ENCODE measurements around the gene SVEP1.
"Not testable (repeated sequence)": the region's sequence is repeated elsewhere in the genome, so short reads cannot be mapped to it uniquely, and the experiment has no call there.

Gene SVEP1

DNA sequence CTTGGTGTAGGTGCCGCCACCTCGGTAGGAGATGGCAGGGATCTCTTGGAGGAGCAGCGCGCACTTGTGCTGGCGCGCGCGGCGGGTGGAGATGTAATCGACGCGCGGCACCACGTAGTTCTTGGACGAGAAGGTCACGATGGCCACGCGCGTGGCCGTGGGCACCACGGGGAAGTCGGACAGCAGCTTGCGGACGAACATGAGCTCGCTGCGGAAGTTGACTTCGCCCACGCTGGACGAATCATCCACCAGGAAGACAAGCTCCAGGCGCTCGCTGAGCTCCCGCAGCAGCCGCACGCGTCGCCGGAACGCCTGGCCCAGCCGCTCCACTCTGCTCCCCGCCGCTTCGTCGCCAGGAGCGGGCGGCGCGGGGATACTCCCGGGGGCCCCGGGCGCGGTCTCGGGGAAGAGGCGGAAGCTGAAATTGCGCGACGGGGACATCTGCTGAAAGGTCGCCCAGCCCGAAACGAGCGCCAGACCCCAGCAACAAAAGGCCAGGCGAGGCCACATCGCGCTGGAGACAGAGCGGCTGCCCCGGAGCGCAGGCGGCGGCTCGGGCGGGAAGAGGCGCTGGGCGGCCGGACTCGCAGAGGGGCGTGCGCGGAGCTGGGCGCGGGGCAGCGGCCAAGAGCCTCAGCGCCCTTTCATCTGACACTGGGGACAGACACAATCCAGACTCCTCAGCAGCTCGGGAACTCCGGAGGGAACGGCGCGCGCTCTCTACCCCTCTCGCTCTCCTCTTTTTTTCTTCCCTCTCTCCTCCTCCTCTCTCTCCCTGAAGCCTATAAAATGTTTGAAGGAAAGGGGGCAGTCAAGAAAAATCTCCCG lies at the start of gene SVEP1:
TSS of gene SVEP1 (minus strand) at position 708 of the 828 bp plus-strand sequence. CDS start at position 510, 198 bp downstream.
- in situ Hi-C loops (cut with MboI; ENCODE audit: low pct_unique_long_range_greater_than_20kb, low sequenced_read_pairs) = no loop called here

DNA sequence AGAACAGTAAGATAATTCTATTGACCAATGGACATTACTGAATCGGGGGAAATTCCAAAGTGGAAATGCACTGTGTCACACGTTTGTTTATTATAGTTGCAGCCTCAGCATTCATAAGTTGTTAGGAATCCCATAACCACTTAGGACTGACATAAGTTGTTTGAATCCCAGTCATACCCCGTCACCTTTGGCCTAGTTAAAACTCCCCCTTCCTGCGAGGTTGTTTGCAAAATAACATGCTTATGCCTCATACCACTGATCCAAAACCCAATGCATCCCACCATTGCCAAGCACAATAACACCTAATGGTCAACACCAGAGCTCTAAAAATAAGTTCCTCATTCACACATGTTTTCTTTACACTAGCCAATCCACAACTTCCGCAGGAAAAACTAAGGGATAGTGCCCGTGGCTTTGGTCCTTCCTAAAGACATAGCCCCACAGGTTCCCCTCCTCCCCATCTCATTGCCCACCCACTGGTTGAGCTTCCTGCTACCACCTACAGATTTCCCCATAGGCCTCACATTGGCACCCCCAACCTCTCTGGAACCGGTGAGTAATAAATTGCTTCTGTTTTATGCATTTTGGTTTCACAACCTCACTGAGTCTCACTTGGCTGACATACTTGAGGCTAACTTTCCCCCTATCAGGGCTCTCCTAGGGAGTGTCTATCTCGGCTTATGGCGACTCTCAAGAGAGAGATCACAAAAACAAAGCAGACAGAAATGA lies 46.7 kb upstream of the SVEP1 start:
- no peak for DNase-seq
- in situ Hi-C loops (cut with MboI; ENCODE audit: low pct_unique_long_range_greater_than_20kb, low sequenced_read_pairs) = no loop called here

More for the DNA sequence above, at the start of gene SVEP1:
- DNase-seq = no peak

DNA sequence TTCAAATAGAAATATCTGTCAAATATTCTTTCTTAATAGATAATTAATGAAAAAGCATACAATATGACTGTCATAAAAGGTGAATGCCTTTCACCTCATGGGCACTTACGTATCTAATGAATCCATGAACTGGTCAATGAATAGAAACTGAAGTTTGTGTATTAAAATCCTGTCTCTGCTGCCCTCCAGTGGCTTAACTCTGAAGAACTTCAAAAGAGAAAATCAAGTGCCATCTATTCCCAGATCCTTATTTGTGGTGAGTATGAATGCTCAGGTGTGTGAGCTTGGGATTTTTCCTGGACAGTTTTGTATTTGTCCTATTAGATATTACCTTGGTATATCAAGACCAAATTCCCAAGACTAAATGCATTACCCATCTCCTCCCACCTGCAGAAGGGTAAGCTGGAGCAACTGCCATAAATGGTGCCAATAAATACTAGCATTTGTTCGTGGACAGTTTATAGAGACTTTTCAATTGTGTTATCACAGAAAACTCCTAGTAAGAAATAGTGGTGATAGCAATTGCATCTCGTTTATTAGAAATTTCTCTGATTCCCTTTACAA lies 44.0 kb upstream of the SVEP1 start:
- peak; percentile 61 for DNase-seq
- in situ Hi-C loops (cut with MboI; ENCODE audit: low pct_unique_long_range_greater_than_20kb, low sequenced_read_pairs) = no loop called here

DNA sequence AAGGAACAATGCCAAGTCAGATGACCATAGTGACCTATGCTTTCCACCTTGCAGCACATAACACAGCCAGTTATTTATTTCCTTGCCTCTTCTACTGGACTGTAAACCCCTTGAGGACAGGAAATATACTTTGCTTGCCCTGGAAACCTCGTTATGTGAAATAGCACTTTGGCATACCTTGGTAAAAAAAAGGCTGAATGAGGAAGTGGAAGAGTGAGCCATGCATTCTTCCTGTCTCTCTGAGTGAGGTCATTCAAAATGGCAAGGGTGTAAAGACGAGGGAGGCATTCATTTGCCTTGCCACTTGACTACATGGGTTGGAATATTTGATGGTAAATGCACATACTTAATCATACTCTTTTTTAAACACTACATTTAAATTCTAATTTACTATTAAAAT lies 42.8 kb upstream of the SVEP1 start:
- in situ Hi-C loops (cut with MboI; ENCODE audit: low pct_unique_long_range_greater_than_20kb, low sequenced_read_pairs) = no loop called here
- DNase-seq = no peak

DNA sequence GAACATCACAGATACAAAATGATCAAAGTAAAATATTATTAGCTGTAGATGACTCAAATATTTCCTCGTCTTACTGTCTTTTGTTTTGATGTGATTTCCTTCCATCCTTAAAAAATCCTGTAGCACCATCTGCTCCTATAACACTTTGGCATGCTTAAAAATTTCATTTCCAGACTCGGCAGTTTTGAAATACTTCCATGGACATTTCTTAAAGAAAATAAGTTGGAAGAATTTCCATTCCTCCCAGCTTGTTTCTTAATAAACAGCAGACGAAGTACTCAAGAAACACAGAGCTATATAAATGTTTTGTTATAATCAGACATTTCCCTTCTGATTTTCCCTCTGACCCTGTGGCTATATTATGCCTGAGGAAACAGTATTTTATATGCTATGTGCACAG lies 41.2 kb upstream of the SVEP1 start:
- no peak for DNase-seq
- in situ Hi-C loops (cut with MboI; ENCODE audit: low pct_unique_long_range_greater_than_20kb, low sequenced_read_pairs) = no loop called here

DNA sequence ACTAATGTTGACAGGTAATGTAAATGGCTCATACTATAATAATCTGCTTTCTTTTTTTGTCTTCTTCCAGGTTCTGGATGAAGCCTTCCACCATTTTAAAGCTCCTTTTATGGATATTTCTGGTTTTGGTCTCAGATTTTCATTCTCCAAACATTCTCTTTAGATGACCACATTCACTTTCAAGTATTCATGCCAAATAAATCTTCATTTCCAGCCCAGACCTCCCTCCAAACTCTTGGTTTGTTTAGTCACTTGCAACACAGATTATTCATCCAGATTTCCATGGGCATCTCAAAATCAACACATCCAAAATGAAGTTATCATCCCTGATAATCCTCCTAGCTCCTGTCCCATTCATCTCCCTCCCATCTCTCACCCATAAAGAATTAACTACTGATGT lies 40.3 kb upstream of the SVEP1 start:
- DNase-seq = no peak
- in situ Hi-C loops (cut with MboI; ENCODE audit: low pct_unique_long_range_greater_than_20kb, low sequenced_read_pairs) = no loop called here

DNA sequence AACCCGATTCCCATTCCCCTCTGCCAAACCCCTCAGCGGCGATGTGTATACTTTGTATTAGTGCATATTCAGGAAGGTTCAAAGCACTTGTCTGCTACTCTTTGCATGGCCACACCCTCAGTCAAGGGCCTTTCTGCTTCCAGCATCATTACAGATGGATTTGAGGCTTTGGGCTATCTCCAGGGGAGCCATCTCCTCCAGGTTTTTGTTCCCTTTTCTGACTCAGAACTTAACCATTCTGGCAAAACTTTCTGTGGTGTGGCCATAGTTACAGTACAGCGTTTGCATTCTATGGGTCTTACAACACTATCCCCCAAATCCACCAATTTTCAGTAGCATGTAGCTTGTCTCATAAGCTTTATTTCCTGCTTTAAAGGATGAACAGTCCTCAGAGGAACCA lies 36.0 kb upstream of the SVEP1 start:
- in situ Hi-C loops (cut with MboI; ENCODE audit: low pct_unique_long_range_greater_than_20kb, low sequenced_read_pairs) = no loop called here
- no peak for DNase-seq

DNA sequence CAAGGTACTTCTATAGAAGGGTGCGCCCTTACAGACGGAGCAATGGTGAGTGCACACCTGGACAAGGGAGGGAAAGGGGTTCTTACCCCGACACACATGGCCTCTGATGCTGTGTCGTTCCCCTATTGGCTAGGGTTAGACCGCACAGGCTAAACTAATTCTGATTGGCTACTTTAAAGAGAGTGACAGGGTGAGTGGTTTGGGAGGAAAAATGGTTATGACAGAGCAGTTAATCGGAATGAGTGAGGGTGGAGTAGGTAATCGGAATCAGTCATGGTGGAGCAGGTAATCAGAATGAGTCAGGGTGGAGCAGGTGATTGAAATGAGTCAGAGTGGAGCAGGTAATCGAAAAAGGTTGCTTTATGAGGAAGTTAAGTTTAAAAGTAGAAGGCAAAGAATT lies 35.0 kb upstream of the SVEP1 start:
- DNase-seq; in situ Hi-C loops (cut with MboI; ENCODE audit: low pct_unique_long_range_greater_than_20kb, low sequenced_read_pairs): not testable (repeated sequence)

DNA sequence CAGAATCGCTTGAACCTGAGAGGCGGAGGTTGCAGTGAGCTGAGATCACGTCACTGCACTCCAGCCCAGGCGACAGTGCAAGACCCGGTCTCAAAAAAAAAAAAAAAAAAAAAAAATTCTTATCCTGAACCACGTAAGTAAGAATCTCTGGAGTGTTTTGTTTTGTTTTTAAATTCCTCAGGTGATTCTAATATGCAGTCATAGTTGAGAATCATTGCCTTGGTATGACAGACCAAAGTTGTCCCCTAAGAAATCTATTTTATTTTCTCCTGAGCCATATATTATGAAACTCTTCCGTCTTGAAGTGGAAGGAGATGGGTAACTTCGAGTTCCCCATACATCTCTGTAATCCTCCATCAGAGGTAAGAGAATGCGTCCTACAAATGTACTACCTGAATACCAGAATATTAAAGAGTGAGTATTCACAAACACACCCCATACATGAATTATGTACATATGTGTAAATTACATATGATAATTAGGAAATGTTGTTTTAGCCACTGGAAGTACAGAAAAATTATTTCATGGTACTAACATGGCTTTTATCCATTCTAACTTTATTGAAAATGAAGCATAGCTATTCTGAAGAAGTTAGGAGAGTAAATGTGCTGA lies 26.7 kb upstream of the SVEP1 start:
- in situ Hi-C loops (cut with MboI; ENCODE audit: low pct_unique_long_range_greater_than_20kb, low sequenced_read_pairs) = no loop called here
- DNase-seq = no peak

DNA sequence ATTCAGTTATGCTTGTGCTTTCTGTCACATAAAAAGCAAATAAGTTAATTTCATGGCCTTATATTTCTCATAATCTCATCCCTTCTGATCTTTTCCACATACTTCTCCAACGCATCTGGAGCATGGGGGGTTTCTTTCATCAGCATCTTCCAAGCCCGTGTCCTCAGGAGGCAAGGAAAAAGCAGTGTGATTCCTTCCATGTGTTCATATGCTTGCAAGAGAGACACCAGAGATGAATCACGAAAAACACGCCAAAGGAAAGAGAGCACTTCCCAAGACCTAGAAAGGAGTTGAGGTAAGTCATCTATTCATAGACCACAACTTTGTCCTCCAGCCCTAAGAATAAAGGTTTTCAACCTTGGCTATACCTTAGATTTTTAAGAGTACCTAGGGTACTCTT lies 26.0 kb upstream of the SVEP1 start:
- in situ Hi-C loops (cut with MboI; ENCODE audit: low pct_unique_long_range_greater_than_20kb, low sequenced_read_pairs) = no loop called here
- DNase-seq = no peak

DNA sequence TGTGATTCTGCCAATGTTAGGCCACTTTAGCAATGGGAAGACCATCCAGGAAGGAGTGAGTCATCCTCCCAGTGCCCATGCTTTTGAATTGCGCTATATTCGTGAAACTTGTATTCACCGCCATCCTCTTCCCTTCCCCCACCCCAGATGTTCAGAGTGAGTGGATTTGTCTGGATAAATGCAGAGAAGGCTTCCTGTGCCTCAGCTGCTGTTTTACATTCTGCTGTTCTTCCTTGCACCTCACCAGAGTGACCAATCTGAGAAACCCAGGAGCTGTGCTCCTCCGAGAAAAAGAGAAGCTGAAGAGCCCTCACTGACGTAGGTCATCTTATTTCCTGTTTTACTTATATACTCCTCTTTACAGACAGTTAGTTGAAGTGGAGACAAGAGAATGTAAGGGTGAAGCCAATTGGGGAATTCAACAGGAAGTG lies 24.6 kb upstream of the SVEP1 start:
- in situ Hi-C loops (cut with MboI; ENCODE audit: low pct_unique_long_range_greater_than_20kb, low sequenced_read_pairs) = no loop called here

DNA sequence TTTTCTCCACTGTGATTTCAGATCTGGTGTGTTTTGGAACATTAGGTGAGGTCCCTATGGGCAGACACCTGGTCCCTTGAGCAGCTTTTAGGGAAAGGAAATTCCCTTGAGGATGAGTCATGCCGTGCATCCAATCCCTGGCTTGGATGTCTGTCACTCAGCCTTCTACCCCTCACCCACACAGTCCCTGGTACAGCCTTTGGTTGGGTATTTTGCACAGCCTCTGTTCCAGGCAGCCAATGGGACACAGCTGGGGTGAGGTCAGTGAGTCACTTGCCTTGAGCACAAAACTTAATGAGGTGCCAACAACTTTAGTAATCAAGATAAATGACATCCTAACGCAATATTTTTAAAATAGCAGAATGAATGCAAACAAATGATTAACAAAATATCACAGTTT lies 22.7 kb upstream of the SVEP1 start:
- in situ Hi-C loops (cut with MboI; ENCODE audit: low pct_unique_long_range_greater_than_20kb, low sequenced_read_pairs) = no loop called here
- DNase-seq = no peak

More for the DNA sequence above, 24.6 kb upstream of the SVEP1 start:
- peak; percentile 8 for DNase-seq

DNA sequence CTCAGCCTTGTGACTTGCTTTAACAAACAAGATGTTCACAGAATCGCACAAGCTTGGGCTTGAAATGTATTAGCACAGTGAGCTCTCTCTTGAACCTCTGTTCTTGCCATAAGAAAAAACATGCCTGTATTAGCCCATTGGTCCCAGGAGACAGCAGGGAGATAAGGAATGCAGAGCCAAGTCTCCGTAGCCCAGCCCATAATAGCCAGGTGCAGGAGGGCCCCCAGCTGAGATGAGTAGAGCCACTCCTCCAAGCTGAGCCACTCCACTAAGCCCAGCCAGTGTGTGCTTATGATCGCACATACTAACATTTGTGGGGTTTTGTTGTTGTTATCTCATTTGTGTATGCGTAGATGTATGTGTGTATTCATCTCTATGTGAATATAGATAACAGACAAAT lies 21.6 kb upstream of the SVEP1 start:
- no peak for DNase-seq
- in situ Hi-C loops (cut with MboI; ENCODE audit: low pct_unique_long_range_greater_than_20kb, low sequenced_read_pairs) = no loop called here

DNA sequence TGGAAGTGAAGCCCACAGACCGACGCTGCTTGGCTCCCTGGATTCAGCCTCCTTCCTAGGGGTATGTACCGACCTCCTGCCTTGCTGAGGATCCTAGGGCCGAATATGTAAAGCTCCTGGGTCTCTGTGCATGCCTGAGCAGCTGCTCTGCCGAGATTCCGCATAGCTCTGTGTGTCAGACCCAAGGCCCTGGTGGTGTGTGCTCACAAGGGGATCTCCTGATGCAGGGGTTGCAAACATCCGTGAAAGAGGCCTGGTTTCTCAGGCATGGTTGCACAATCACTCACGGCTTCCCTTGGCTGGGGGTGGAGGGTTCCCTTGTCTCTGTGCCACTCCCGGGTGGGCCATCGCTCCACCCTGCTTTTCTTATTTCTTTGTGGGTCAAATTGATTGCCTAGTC lies 19.9 kb upstream of the SVEP1 start:
- DNase-seq = no peak
- in situ Hi-C loops (cut with MboI; ENCODE audit: low pct_unique_long_range_greater_than_20kb, low sequenced_read_pairs) = no loop called here

DNA sequence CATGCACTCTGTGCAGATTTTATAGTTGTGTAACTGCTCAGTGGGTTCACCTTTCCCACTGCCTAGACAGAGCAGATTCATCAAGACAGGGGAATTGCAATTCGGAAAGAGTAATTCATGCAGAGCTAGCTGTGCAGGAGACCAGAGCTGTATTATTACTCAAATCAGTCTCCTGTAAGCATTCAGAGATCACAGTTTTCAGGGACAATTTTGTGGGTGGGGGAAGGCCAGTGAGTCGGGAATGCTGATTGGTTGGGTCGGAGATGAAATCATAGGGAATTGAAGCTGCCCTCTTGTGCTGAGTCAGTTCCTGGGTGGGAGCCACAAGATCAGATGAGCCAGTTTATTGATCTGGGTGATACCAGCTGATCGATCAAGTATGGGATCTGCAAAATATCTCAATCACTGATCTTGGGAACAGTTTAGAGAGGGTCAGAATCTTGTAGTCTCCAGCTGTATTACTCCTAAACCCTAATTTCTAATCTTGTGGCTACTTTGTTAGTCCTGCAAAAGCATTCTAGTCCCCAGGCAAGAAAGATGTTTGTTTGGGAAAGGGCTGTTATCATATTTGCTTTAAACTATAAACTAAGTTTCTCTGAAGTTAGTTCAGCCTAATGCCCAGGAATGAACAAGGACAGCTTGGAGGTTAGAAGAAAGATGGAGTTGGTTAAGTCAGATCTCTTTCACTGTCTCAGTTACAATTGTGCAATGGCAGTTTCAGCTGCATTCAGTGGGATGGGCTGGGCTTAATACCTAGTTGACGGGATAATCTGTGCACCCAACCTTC lies 12.7 kb upstream of the SVEP1 start:
- in situ Hi-C loops (cut with MboI; ENCODE audit: low pct_unique_long_range_greater_than_20kb, low sequenced_read_pairs) = no loop called here

DNA sequence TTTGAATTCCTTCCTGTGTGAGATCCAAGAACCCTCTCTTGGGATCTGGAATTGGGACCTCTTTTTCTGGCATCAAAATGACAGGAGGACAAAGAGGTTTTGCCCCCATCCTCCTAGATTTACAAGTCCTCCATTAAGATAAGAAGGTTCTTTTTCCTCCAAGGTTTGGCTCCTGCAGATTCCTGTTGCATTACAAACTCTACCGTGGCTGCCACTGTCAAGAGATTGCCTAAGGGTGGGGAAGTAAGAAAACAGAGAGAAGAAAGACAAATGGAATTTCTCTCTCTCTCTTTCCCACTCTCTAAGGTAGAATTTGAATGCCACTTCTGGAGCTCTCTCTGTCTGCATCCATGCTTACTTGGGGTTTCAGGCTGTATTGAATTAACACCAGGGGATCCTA lies 12.0 kb upstream of the SVEP1 start:
- in situ Hi-C loops (cut with MboI; ENCODE audit: low pct_unique_long_range_greater_than_20kb, low sequenced_read_pairs) = no loop called here
- no peak for DNase-seq

More for the DNA sequence above, 12.7 kb upstream of the SVEP1 start:
- no peak for DNase-seq

DNA sequence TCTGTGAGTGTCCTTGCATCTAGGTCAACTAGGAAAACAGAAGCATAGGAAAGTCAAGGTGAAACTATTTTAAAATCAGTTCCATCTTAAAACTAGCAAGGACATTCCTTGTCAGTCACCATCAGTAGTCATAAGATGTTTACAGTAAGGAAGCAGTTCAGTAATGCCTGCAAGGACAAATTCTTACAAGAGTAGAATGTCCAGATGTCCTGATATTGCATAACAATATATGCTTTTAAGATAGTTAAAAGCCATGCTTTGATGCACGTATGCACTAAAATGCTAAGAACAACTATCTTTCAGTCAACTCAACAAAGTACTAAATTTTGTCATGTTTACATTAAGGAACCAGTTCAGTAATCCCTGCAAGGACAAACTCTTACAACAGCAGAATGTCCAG lies 11.3 kb upstream of the SVEP1 start:
- DNase-seq = no peak
- in situ Hi-C loops (cut with MboI; ENCODE audit: low pct_unique_long_range_greater_than_20kb, low sequenced_read_pairs) = no loop called here

DNA sequence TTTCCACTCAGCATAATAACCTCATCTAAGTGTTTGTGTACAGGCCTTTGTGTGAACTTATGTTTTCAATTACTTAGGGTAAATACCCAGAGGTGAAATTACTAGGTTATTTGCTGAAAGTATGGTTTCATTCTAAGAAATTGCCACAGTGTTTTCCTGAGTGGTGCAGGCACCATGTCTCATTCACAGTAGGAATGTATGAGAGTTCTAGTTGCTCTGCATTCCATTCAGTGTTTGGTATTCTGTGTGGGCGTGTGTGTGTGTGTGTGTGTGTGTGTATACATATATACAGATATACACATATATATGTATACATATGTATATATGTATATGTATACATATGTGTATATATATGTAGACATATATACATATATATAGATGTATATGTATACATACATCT lies 8.8 kb upstream of the SVEP1 start:
- in situ Hi-C loops (cut with MboI; ENCODE audit: low pct_unique_long_range_greater_than_20kb, low sequenced_read_pairs) = no loop called here
- no peak for DNase-seq

DNA sequence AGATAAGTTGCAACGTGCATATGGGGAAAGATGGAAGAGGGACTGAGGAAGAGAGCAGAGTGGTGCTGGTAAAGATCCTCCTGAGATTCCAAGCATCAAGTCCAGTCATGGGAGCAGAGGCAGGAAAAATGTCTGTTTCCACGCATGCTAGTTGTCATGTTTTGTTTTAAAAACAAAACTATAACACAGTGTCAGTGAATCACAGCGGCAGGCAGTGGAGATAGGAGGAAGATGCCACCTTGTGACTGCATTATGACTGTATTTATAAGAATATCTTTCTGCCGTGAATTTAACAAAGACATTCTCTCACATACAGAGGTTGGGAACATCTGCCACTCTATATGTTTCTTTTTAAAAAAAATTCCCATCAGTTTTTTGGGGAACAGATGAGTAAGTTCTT lies 3.7 kb upstream of the SVEP1 start:
- in situ Hi-C loops (cut with MboI; ENCODE audit: low pct_unique_long_range_greater_than_20kb, low sequenced_read_pairs) = no loop called here
- DNase-seq = no peak

Measured in KBM-7 (cell line).